K562 (cell line): ENCODE results near the gene HSD17B12. TPM values are rescaled to one million over a fixed set of nuclear protein-coding genes. Genes with fewer than 3 reads are reported as not detected.

Source experiments
- CAMTA2 ChIP-seq: fragments of 250-450 bp; sonication (Bioruptor Pico); conservative IDR thresholded peaks from 2 replicates; pipeline ENCODE4 v1.5.1; 2022
- CHD2 ChIP-seq: IDR thresholded peaks from 2 replicates; pipeline ENCODE4 v1.6.1; 2011; ENCODE audit warnings: low read depth, low read length
- CREB3L1 ChIP-seq: fragments of 450-650 bp; IDR thresholded peaks from 2 replicates; pipeline ENCODE4 v1.6.1; 2014; ENCODE audit warnings: low read depth, mild to moderate bottlenecking, moderate library complexity, borderline replicate concordance
- CTCF ChIP-seq, 3 experiments: IDR thresholded peaks in 2 of 3; conservative IDR thresholded peaks in 1 of 3; 2 replicates each; pipeline ENCODE4 v1.5.1; 2011 to 2012; ENCODE audit warnings: low read length in 3 of 3, mild to moderate bottlenecking in 3 of 3, control low read depth in 2 of 3, improper control_type of control experiment in 1 of 3, inconsistent platforms in 1 of 3, low read depth in 1 of 3, mixed read lengths in 1 of 3, moderate library complexity in 1 of 3; ENCODE audit not compliant: insufficient read depth in 2 of 3
- KDM5B ChIP-seq: fragments of 200-600 bp; sonication (generic); IDR thresholded peaks from 2 replicates; pipeline ENCODE4 v1.6.1; 2012; ENCODE audit warnings: low read depth, mild to moderate bottlenecking, moderate library complexity, low read length, control low read depth, inconsistent platforms; ENCODE audit not compliant: insufficient replicate concordance
- NBN ChIP-seq: fragments of 450-650 bp; IDR thresholded peaks from 2 replicates; pipeline ENCODE4 v1.6.1; 2016; ENCODE audit warnings: low read depth, mild to moderate bottlenecking
- NCOA1 ChIP-seq: fragments of 450-650 bp; IDR thresholded peaks from 2 replicates; pipeline ENCODE4 v1.6.1; 2016; ENCODE audit warnings: low read depth
- PBX2 ChIP-seq, 2 experiments: IDR thresholded peaks in 1 of 2; conservative IDR thresholded peaks in 1 of 2; 2 replicates each; pipeline ENCODE4 v1.6.1; 2016; ENCODE audit warnings: low read depth in 2 of 2, mild to moderate bottlenecking in 1 of 2, missing compliant biosample characterization in 1 of 2, missing genetic modification characterization in 1 of 2, moderate library complexity in 1 of 2
- TEAD1 ChIP-seq, 2 experiments: fragments of 450-650 bp in 1 of 2; sonication (generic) in 1 of 2; formaldehyde crosslinking; IDR thresholded peaks; 2 replicates each; pipeline versions ENCODE4 v1.4.0 to v1.8.0; 2020 to 2022; ENCODE audit warnings: mild to moderate bottlenecking in 2 of 2, missing genetic modification reagents in 1 of 2
- ZKSCAN8 ChIP-seq: fragments of 200-800 bp; sonication (Bioruptor generic); IDR thresholded peaks from 2 replicates; pipeline ENCODE4 v1.6.1; 2016; ENCODE audit warnings: missing genetic modification characterization, missing compliant biosample characterization
- ZNF239 ChIP-seq: fragments of 250-450 bp; sonication (Bioruptor Pico); IDR thresholded peaks from 2 replicates; pipeline ENCODE4 v1.4.0; 2020; ENCODE audit warnings: mild to moderate bottlenecking
- ZNF589 ChIP-seq: fragments of 200-800 bp; sonication (Bioruptor generic); IDR thresholded peaks from 2 replicates; pipeline ENCODE4 v1.6.1; 2016; ENCODE audit warnings: low read depth, missing genetic modification characterization, missing compliant biosample characterization
- polyA plus RNA-seq, 8 experiments: library from polyadenylated mRNA; depleted of rRNA in 4 of 8; stranded (reverse) in 5 of 8; unstranded in 3 of 8; fragments of >200 nt; fragmentation: Nextera tagmentation in 2 of 8; fragmentation: Illumina TruSeq in 1 of 8; extraction: Ambion mirVana in 2 of 8; extraction: Trizol in 1 of 8; gene quantifications; 2 replicates each; pipeline versions ENCODE4 v1.2.1 to v1.2.3, GENCODE V29; 2011 to 2014; ENCODE audit warnings: inconsistent platforms in 1 of 8, missing spikeins in 1 of 8
- total RNA-seq, 7 experiments: library from RNA; depleted of rRNA in 6 of 7; stranded (reverse); fragments of >200 nt in 6 of 7; fragmentation: Illumina TruSeq in 2 of 7; extraction: Trizol in 2 of 7; gene quantifications; 2 replicates each; pipeline versions ENCODE4 v1.2.1 to v1.2.3, GENCODE V29; 2011 to 2021; ENCODE audit warnings: low replicate concordance in 1 of 7

Gene HSD17B12
- total and polyA plus RNA-seq, 9 of the 15 experiments (the other 6 are each of a cell fraction or from before 2014, with no cell fraction given): 9.1 to 34.5 (median 23.3) TPM

GRCh38 chr11:43880640-43881159 is 200.2 kb downstream of the HSD17B12 start, which contains the start of gene ALKBH3 (continued):
- no peak for TF ChIP-seq CTCF (IDR thresholded peaks at IDR 0.05 in 2 of 3, conservative IDR thresholded peaks at IDR 0.05 in 1 of 3; ENCODE audit: insufficient read depth in 2 of 3, low read depth in 1 of 3, low read length in 3 of 3)
- no peak for TF ChIP-seq KDM5B
- TF ChIP-seq TEAD1 (CRISPR knock-in tag; IDR thresholded peaks at IDR 0.05): 0 out of 4 replicates have a peak, but pooled peaks of 1 of the 2 experiments have one; percentile 46
- TF ChIP-seq NBN: 0 out of 2 replicates have a peak, but pooled peaks have one; percentile 51
- no peak for TF ChIP-seq ZNF239 (CRISPR knock-in tag)
- TF ChIP-seq CREB3L1: 0 out of 2 replicates have a peak, but pooled peaks have one; percentile 31
- 0 out of 2 replicates have a peak, but pooled peaks have one; percentile 53 for TF ChIP-seq ZNF589 (CRISPR knock-in tag)
- no peak for TF ChIP-seq PBX2 (CRISPR knock-in tag; IDR thresholded peaks at IDR 0.05; ENCODE audit: low read depth)
- TF ChIP-seq PBX2 (tag; conservative IDR thresholded peaks at IDR 0.05; ENCODE audit: low read depth): no peak
- peak; percentile 97 for TF ChIP-seq NCOA1
- no peak for TF ChIP-seq ZKSCAN8 (CRISPR knock-in tag)
- peak; percentile 50; the same call in 1 of the 2 replicates for TF ChIP-seq CHD2
- TF ChIP-seq CAMTA2 (CRISPR knock-in tag): no peak
